GM18526 (cell line): ENCODE data around the gene BIRC2.

ENCODE experiments used
- POLR2A ChIP-seq: IDR thresholded peaks from 3 replicates; pipeline ENCODE4 v1.6.1; 2011; ENCODE audit not compliant: insufficient read length; ENCODE audit errors: extremely low read depth

The BIRC2 gene

GRCh38 chr11:102347462-102348370, 702 bp downstream of the BIRC2 start:
- no peak for TF ChIP-seq POLR2A

GRCh38 chr11:102357116-102357515, 10.1 kb downstream of the BIRC2 start:
- no peak for TF ChIP-seq POLR2A

GRCh38 chr11:102359372-102359771, 12.4 kb downstream of the BIRC2 start:
- no peak for TF ChIP-seq POLR2A

- no peak for TF ChIP-seq POLR2A
Observed at GRCh38 chr11:102360681-102361080, 13.7 kb downstream of the BIRC2 start.

GRCh38 chr11:102361086-102362031, 14.3 kb downstream of the BIRC2 start:
- no peak for TF ChIP-seq POLR2A

- TF ChIP-seq POLR2A = no peak
Observed at GRCh38 chr11:102364991-102365390, 18.0 kb downstream of the BIRC2 start.

- TF ChIP-seq POLR2A = no peak
Observed at GRCh38 chr11:102367364-102367763, 20.4 kb downstream of the BIRC2 start.

GRCh38 chr11:102368472-102368871, 21.5 kb downstream of the BIRC2 start:
- TF ChIP-seq POLR2A = no peak

- no peak for TF ChIP-seq POLR2A
Observed at GRCh38 chr11:102375720-102376399, 28.8 kb downstream of the BIRC2 start.

GRCh38 chr11:102377891-102378290, 30.9 kb downstream of the BIRC2 start:
- no peak for TF ChIP-seq POLR2A

- no peak for TF ChIP-seq POLR2A
Observed at GRCh38 chr11:102378818-102379217, 31.8 kb downstream of the BIRC2 start.

- no peak for TF ChIP-seq POLR2A
Observed at GRCh38 chr11:102382384-102382783, 35.4 kb downstream of the BIRC2 start.

- no peak for TF ChIP-seq POLR2A
Observed at GRCh38 chr11:102383839-102384238, 36.8 kb downstream of the BIRC2 start.

GRCh38 chr11:102384419-102385079, 37.5 kb downstream of the BIRC2 start:
- no peak for TF ChIP-seq POLR2A

- no peak for TF ChIP-seq POLR2A
Observed at GRCh38 chr11:102385085-102386007, 38.3 kb downstream of the BIRC2 start.
